Measurements from ENCODE around the gene MRPS21.

GRCh38 chr1:150269451-150269850 is 24.2 kb upstream of the MRPS21 start:
- TF ChIP-seq TAF1 (conservative IDR thresholded peaks at IDR 0.05) (no peak), CTCF (IDR thresholded peaks at IDR 0.05; ENCODE audit: low read depth, low read length, missing input control) (no peak), JUND (IDR thresholded peaks at IDR 0.05) (no peak), YY1 (IDR thresholded peaks at IDR 0.05) (no peak), ATF3 (IDR thresholded peaks at IDR 0.05) (no peak), GABPA (IDR thresholded peaks at IDR 0.05 in 1 of 2, conservative IDR thresholded peaks at IDR 0.05 in 1 of 2) (no peak), RAD21 (IDR thresholded peaks at IDR 0.05) (no peak), EGR1 (IDR thresholded peaks at IDR 0.05; ENCODE audit: low read depth in 2 of 2) (no peak), RXRA (IDR thresholded peaks at IDR 0.05) (no peak)
- TF ChIP-seq, protein P1, sequence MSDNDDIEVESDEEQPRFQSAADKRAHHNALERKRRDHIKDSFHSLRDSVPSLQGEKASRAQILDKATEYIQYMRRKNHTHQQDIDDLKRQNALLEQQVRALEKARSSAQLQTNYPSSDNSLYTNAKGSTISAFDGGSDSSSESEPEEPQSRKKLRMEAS (IDR thresholded peaks at IDR 0.05), result no peak
- TF ChIP-seq, protein P2, sequence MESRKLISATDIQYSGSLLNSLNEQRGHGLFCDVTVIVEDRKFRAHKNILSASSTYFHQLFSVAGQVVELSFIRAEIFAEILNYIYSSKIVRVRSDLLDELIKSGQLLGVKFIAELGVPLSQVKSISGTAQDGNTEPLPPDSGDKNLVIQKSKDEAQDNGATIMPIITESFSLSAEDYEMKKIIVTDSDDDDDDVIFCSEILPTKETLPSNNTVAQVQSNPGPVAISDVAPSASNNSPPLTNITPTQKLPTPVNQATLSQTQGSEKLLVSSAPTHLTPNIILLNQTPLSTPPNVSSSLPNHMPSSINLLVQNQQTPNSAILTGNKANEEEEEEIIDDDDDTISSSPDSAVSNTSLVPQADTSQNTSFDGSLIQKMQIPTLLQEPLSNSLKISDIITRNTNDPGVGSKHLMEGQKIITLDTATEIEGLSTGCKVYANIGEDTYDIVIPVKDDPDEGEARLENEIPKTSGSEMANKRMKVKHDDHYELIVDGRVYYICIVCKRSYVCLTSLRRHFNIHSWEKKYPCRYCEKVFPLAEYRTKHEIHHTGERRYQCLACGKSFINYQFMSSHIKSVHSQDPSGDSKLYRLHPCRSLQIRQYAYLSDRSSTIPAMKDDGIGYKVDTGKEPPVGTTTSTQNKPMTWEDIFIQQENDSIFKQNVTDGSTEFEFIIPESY (IDR thresholded peaks at IDR 0.05), result no peak
- TF ChIP-seq, protein P3, sequence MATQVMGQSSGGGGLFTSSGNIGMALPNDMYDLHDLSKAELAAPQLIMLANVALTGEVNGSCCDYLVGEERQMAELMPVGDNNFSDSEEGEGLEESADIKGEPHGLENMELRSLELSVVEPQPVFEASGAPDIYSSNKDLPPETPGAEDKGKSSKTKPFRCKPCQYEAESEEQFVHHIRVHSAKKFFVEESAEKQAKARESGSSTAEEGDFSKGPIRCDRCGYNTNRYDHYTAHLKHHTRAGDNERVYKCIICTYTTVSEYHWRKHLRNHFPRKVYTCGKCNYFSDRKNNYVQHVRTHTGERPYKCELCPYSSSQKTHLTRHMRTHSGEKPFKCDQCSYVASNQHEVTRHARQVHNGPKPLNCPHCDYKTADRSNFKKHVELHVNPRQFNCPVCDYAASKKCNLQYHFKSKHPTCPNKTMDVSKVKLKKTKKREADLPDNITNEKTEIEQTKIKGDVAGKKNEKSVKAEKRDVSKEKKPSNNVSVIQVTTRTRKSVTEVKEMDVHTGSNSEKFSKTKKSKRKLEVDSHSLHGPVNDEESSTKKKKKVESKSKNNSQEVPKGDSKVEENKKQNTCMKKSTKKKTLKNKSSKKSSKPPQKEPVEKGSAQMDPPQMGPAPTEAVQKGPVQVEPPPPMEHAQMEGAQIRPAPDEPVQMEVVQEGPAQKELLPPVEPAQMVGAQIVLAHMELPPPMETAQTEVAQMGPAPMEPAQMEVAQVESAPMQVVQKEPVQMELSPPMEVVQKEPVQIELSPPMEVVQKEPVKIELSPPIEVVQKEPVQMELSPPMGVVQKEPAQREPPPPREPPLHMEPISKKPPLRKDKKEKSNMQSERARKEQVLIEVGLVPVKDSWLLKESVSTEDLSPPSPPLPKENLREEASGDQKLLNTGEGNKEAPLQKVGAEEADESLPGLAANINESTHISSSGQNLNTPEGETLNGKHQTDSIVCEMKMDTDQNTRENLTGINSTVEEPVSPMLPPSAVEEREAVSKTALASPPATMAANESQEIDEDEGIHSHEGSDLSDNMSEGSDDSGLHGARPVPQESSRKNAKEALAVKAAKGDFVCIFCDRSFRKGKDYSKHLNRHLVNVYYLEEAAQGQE (IDR thresholded peaks at IDR 0.05), result no peak
